ENCODE data around the gene CHMP4B.

- no peak for TF ChIP-seq EZH2 (IDR thresholded peaks at IDR 0.05; ENCODE audit: insufficient read depth, poor library complexity, severe bottlenecking)
- TF ChIP-seq EZH2phosphoT487 (IDR thresholded peaks at IDR 0.05; ENCODE audit: insufficient read depth, low read depth): no peak
Measured at GRCh38 chr20:33771938-33772337, 39.2 kb upstream of the CHMP4B start.
